HUES48 (cell line): Measurements from ENCODE around the gene ADGRF3.
A peak's percentile ranks its signal among the peaks of the same experiment; 100 is the strongest.
"Not testable (repeated sequence)": the region's sequence is repeated elsewhere in the genome, so short reads cannot be mapped to it uniquely, and the experiment has no call there.

Experiments
- H3K27ac ChIP-seq: one replicate; pipeline ENCODE4 v1.7.0; 2013; ENCODE audit warnings: low read depth, low read length, inconsistent platforms
- H3K27me3 ChIP-seq: 2 replicates; pipeline ENCODE4 v1.6.1; 2013; ENCODE audit warnings: mild to moderate bottlenecking, low read length; ENCODE audit not compliant: control insufficient read depth, insufficient read depth
- H3K36me3 ChIP-seq: 2 replicates; pipeline ENCODE4 v1.6.1; 2013; ENCODE audit warnings: low read length; ENCODE audit not compliant: control insufficient read depth, insufficient read depth
- H3K4me1 ChIP-seq: 2 replicates; pipeline ENCODE4 v1.6.1; 2013; ENCODE audit warnings: mild to moderate bottlenecking, low read length; ENCODE audit not compliant: control insufficient read depth, insufficient read depth
- H3K4me3 ChIP-seq: 2 replicates; pipeline ENCODE4 v1.5.1; 2013; ENCODE audit warnings: mild to moderate bottlenecking, low read depth, low read length
- H3K9ac ChIP-seq: 2 replicates; pipeline ENCODE4 v1.6.1; 2013; ENCODE audit warnings: mild to moderate bottlenecking, low read depth, low read length, moderate library complexity
- H3K9me3 ChIP-seq: 2 replicates; pipeline ENCODE4 v1.6.1; 2013; ENCODE audit warnings: low read length; ENCODE audit not compliant: control insufficient read depth, insufficient read depth

The ADGRF3 gene

DNA sequence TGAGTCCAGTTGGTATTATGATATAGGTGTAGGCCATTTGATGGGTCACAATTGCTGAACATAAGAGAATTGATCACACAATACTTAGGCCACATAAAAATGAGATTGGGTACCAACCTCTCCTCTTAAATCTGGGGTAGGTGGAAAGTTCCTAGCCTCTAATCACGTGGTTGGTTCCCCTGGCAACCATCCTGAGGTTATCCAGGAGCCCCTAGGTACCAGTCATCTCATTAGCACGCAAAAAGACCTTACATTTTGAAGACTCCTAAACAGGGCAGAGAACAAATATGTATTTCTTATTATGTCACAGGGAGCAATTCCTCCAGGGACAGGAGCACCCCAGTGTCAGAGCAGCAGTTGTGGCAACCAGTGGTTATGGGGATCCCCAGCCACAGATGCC, 13.3 kb downstream of the ADGRF3 start:
- no peaks in the 10 kb centered on the region for H3K9me3 ChIP-seq
- no peak overlapping the region for H3K4me3 ChIP-seq
- no peaks in the 10 kb centered on the region for H3K27me3 ChIP-seq
- H3K27ac ChIP-seq, result no peak overlapping the region
- H3K4me1 ChIP-seq, result peaks cover 5% of the 10 kb centered on the region; the same call in 1 of the 2 replicates
- no peaks in the 10 kb centered on the region for H3K36me3 ChIP-seq
- H3K9ac ChIP-seq, result no peak overlapping the region

DNA sequence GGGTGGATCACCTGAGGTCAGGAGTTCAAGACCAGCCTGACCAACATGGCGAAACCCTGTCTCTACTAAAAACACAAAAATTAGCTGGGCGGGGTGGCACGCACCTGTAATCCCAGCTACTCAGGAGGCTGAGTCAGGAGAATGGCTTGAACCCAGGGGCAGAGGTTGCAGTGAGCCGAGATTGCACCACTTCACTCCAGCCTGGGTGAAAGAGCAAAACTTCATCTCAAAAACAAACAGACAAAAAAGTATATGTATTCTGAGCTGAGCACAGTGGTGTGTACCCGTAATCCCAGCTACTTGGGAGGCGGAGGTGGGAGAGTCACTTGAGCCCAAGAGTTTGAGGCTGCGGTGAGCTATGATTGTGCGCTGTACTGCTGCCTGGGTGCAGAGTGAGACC, 15.3 kb downstream of the ADGRF3 start:
- not testable (repeated sequence) for H3K9ac ChIP-seq, H3K36me3 ChIP-seq, H3K27me3 ChIP-seq, H3K9me3 ChIP-seq, H3K4me1 ChIP-seq, H3K4me3 ChIP-seq, H3K27ac ChIP-seq

DNA sequence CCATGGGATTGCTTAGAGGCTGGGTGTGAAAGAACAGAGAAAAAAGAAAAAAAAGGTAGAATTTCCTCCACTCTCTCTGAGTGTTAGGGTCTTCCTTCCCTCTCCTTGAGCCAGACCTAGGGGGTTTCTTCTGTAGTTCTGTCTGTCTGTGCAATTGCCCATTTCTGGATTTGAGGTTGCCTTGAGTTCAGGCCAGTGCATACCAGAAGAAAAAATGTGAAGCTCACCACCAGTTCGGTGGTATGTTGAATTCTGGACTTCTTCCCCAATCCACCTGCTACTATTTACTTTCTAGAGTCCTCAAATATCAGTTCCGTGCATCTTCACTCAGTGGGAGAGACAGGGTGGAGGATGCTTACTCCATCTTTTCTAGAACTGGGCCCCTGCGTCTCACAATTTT, 16.0 kb downstream of the ADGRF3 start:
- no peaks in the 10 kb centered on the region for H3K27me3 ChIP-seq
- H3K27ac ChIP-seq, result no peak overlapping the region
- H3K9me3 ChIP-seq, result no peaks in the 10 kb centered on the region
- H3K4me1 ChIP-seq, result peaks cover 5% of the 10 kb centered on the region; the same call in 1 of the 2 replicates
- H3K36me3 ChIP-seq, result no peaks in the 10 kb centered on the region
- no peak overlapping the region for H3K4me3 ChIP-seq
- no peak overlapping the region for H3K9ac ChIP-seq

DNA sequence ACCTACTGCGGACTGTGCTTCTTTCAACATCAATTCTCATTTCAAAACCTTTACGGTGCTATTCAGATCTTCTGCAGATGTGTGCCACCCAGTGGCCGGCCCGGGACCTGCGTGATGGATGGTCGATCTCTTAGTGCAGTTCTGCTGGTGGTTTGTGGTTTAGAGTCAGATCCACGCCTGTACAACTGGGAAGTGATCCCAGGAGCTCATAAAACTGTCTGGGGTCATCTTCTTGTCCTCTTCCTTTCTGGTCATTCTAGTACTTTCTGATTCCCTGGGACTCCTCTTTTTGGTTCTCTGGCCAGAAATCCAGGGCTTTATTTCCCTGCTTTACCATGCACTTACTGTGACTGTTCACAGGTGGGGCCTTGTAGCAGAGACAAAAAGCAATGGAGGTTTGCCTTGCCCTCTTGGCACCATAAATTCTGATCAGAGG, 16.5 kb downstream of the ADGRF3 start:
- Histone ChIP-seq H3K9ac (no peak overlapping the region), H3K27me3 (no peaks in the 10 kb centered on the region), H3K36me3 (no peaks in the 10 kb centered on the region), H3K27ac (no peak overlapping the region), H3K9me3 (no peaks in the 10 kb centered on the region), H3K4me3 (no peak overlapping the region), H3K4me1 (peaks cover 5% of the 10 kb centered on the region; the same call in 1 of the 2 replicates)

DNA sequence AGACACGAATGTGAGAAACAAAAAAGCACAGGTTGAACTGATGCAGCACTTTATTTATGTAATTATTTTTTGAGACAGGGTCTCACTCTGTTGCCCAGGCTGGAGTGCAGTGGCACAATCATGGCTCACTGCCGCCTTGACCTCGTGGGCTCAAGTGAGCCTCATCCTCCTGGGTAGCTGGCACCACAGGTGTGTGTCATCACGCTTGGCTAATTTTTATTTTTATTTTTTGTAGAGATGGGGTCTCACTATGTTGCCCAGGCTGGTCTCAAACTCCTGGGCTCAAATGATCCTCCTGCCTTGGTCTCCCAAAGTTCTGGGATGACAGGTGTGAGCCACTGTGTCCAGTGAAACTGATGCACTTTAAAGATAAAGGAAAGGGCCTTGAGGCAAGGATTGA, 17.5 kb downstream of the ADGRF3 start:
- not testable (repeated sequence) for H3K27ac ChIP-seq, H3K4me1 ChIP-seq, H3K9ac ChIP-seq

DNA sequence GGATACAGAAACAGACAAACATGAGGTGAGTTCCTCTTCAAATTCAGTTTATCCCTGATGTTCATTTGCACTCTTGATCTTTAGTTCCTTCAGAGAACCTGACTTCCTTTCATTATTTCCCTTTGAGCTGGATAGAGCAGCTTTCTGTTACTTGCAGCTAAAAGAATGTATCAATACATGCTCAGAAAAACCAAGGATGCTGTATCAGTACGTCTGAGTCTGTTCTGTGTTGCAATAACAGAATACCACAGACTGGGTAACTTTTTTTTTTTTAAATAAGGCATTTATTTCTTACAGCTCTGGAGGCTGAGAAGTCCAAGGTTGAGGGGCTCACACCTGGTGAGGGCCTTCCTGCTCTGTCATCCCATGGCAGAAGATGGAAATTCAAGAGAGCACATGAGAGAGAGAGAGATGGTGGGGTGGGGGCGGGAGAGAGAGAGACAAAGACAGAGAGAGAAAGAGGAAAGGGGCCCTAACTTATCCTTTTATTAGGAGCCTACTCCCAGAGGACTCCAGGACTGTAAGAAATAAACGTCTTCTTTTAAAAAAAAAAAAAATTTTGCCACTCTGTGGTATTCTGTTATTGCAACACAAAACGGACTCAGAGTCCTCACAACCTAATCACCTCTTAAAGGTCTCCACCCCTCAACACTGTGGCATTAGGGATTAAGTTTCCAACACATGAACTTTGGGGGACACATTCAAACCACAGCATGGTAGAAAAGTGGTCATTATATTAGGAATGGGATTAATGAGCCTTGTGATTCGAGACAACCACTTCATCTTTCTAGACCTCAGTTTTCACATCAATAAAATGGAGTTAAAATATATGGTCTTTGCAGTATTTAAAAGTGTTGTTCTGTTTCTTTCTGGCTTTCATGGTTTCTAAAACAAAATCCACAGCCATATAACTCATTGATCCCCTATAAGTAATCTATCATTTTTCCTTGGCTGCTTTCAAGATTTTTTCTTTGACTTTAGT, 19.0 kb downstream of the ADGRF3 start:
- Histone ChIP-seq H3K4me1 (no peaks in the 10 kb centered on the region), H3K9ac (no peak overlapping the region), H3K27me3 (no peaks in the 10 kb centered on the region), H3K27ac (no peak overlapping the region), H3K36me3 (no peaks in the 10 kb centered on the region), H3K9me3 (no peaks in the 10 kb centered on the region), H3K4me3 (no peak overlapping the region)

More for the DNA sequence above, 17.5 kb downstream of the ADGRF3 start:
- not testable (repeated sequence) for H3K27me3 ChIP-seq, H3K9me3 ChIP-seq, H3K4me3 ChIP-seq, H3K36me3 ChIP-seq

DNA sequence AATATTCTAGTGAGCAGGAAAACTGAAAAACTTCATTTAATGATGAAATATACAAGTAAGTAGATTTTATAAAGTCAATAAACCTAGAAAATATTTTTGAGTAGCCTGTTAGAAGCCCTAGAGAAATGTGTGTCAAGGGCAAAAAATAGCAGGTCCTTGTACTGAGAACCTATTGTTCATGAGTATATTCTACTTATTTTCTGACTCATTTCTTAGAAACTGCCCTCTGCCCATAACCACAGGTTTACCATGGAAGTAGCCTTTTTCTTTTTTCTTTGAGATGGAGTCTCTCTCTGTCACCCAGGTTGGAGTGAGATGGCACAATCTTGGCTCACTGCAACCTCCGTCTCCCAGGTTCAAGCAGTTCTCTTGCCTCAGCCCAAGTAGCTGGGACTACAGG, 20.1 kb downstream of the ADGRF3 start:
- H3K27me3 ChIP-seq, result no peaks in the 10 kb centered on the region
- no peaks in the 10 kb centered on the region for H3K36me3 ChIP-seq
- no peaks in the 10 kb centered on the region for H3K9me3 ChIP-seq
- H3K27ac ChIP-seq, result no peak overlapping the region
- H3K9ac ChIP-seq, result no peak overlapping the region
- no peak overlapping the region for H3K4me3 ChIP-seq
- H3K4me1 ChIP-seq, result no peaks in the 10 kb centered on the region

DNA sequence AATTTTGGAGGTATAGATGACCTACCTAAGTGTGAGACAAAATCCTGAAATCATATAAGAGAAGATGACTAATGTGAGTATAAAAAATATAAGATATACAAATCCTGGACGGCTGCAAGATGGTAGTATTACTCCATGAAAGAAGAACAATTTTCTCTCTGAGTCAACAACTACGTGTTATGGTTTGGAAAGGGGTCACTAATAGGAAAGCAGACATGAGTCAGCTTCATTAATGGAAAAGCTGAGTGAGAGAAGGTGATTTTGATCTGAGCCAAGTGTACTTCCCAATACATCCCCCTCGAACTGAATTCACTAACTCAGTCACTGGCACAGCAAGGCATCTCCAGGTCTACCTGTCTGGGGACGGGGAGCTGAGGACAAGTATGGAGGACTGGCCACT, 20.7 kb downstream of the ADGRF3 start:
- H3K4me3 ChIP-seq, result no peak overlapping the region
- H3K27me3 ChIP-seq, result no peaks in the 10 kb centered on the region
- H3K27ac ChIP-seq, result no peak overlapping the region
- no peaks in the 10 kb centered on the region for H3K36me3 ChIP-seq
- H3K9ac ChIP-seq, result no peak overlapping the region
- no peaks in the 10 kb centered on the region for H3K9me3 ChIP-seq
- H3K4me1 ChIP-seq, result no peaks in the 10 kb centered on the region

DNA sequence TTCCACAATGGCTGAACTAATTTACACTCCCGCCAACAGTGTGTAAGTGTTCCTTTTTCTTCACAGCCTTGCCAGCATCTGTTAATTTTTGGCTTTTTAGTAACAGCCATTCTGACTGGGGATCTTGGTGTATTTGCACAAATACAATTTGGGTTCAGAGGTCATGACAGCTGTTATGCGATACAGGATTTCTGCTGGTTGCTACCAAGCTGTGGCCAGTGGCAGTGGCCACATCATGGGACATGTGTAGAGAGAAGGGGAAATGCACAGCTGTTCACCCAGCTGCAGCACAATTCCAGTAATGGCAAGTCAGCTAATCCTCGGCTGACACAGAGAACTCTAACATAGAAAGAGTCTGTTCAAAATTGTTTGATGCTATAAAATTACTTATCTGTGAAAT, 21.7 kb downstream of the ADGRF3 start:
- Histone ChIP-seq H3K4me1 (no peaks in the 10 kb centered on the region), H3K36me3 (no peaks in the 10 kb centered on the region), H3K9ac (no peak overlapping the region), H3K4me3 (no peak overlapping the region), H3K27ac (no peak overlapping the region), H3K27me3 (no peaks in the 10 kb centered on the region), H3K9me3 (no peaks in the 10 kb centered on the region)

DNA sequence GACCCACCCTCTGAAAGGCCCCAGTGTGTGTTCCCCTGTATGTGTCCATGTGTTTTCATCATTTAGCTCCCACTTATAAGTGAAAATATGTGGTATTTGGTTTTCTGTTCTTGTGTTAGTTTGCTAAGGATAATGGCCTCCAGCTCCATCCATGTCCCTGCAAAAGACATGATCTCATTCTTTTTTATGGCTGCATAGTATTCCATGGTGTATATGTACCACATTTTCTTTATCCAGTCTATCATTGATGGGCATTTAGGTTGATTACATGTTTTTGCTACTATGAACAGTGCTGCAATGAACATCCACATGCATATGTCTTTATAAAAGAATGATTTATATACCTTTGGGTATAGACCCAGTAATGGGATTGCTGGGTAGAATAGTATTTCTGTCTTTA, 22.1 kb downstream of the ADGRF3 start:
- H3K4me3 ChIP-seq, H3K27me3 ChIP-seq, H3K27ac ChIP-seq, H3K36me3 ChIP-seq, H3K4me1 ChIP-seq, H3K9me3 ChIP-seq, H3K9ac ChIP-seq: not testable (repeated sequence)

DNA sequence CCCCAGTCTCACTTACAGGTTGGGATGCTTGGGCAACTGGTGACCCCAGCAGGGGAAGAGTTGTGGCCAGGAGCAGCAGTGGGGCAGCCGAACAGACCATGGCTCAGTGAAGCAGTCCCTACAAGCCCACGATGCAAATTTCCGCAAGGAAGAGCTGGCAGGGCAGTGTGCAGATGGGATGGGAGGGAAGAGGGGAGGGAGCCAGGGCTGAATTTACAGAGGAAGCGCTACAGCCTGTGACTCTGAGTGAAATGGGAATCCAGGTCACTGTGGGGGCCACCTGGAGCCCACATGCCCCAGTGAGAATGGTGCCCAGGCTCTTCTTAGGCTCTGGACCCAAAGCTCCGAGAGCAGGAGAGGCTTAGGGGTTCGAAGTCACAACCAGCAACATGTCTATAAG, 27.6 kb downstream of the ADGRF3 start:
- Histone ChIP-seq H3K9me3 (no peaks in the 10 kb centered on the region), H3K4me3 (peak overlapping the region; percentile 40; the same call in 1 of the 2 replicates), H3K36me3 (no peaks in the 10 kb centered on the region), H3K27ac (no peak overlapping the region), H3K4me1 (peaks cover 6% of the 10 kb centered on the region), H3K9ac (no peak overlapping the region), H3K27me3 (no peaks in the 10 kb centered on the region)
